ENCODE measurements around the gene FARP2.
"Not testable (repeated sequence)": the region's sequence is repeated elsewhere in the genome, so short reads cannot be mapped to it uniquely, and the experiment has no call there.

Gene FARP2

GRCh38 chr2:241453919-241454318, 97.8 kb downstream of the FARP2 start:
- not testable (repeated sequence) for DNase-seq (ENCODE audit: low read depth in 2 of 2)

- DNase-seq (ENCODE audit: low read depth in 2 of 2) = no peak
Observed at GRCh38 chr2:241454837-241455485, 98.9 kb downstream of the FARP2 start.

- no peak for DNase-seq (ENCODE audit: low read depth in 2 of 2)
Observed at GRCh38 chr2:241456546-241456945, 100.5 kb downstream of the FARP2 start.

- DNase-seq (ENCODE audit: low read depth in 2 of 2) = no peak
Observed at GRCh38 chr2:241458687-241459086, 102.6 kb downstream of the FARP2 start.

- DNase-seq (ENCODE audit: low read depth in 2 of 2) = no peak
Observed at GRCh38 chr2:241459520-241459919, 103.4 kb downstream of the FARP2 start.

- DNase-seq (ENCODE audit: low read depth in 2 of 2) = no peak
Observed at GRCh38 chr2:241460631-241461030, 104.5 kb downstream of the FARP2 start.

GRCh38 chr2:241461693-241462677, 105.9 kb downstream of the FARP2 start:
- no peak for DNase-seq (ENCODE audit: low read depth in 2 of 2)

- no peak for DNase-seq (ENCODE audit: low read depth in 2 of 2)
Observed at GRCh38 chr2:241463276-241464135, 107.4 kb downstream of the FARP2 start.

- no peak for DNase-seq (ENCODE audit: low read depth in 2 of 2)
Observed at GRCh38 chr2:241465543-241465942, 109.5 kb downstream of the FARP2 start.

GRCh38 chr2:241466230-241466629, 110.1 kb downstream of the FARP2 start:
- no peak for DNase-seq (ENCODE audit: low read depth in 2 of 2)

- no peak for DNase-seq (ENCODE audit: low read depth in 2 of 2)
Observed at GRCh38 chr2:241467777-241468475, 111.8 kb downstream of the FARP2 start.

GRCh38 chr2:241468476-241468781, 112.3 kb downstream of the FARP2 start:
- no peak for DNase-seq (ENCODE audit: low read depth in 2 of 2)

GRCh38 chr2:241469746-241470145, 113.7 kb downstream of the FARP2 start:
- DNase-seq (ENCODE audit: low read depth in 2 of 2) = no peak

GRCh38 chr2:241473399-241473798, 117.3 kb downstream of the FARP2 start:
- no peak for DNase-seq (ENCODE audit: low read depth in 2 of 2)

- DNase-seq (ENCODE audit: low read depth in 2 of 2) = no peak
Observed at GRCh38 chr2:241475267-241475666, 119.2 kb downstream of the FARP2 start.

GRCh38 chr2:241478166-241478565, 122.1 kb downstream of the FARP2 start:
- no peak for DNase-seq (ENCODE audit: low read depth in 2 of 2)

- no peak for DNase-seq (ENCODE audit: low read depth in 2 of 2)
Observed at GRCh38 chr2:241479026-241479898, 123.2 kb downstream of the FARP2 start.

GRCh38 chr2:241481687-241482086, 125.6 kb downstream of the FARP2 start:
- DNase-seq (ENCODE audit: low read depth in 2 of 2) = no peak

- no peak for DNase-seq (ENCODE audit: low read depth in 2 of 2)
Observed at GRCh38 chr2:241482126-241482955, 126.3 kb downstream of the FARP2 start.

- no peak for DNase-seq (ENCODE audit: low read depth in 2 of 2)
Observed at GRCh38 chr2:241483305-241483704, 127.2 kb downstream of the FARP2 start.
